Dermis microvascular lymphatic vessel endothelial cell (primary cell): Measurements from ENCODE around the gene RAB7A. TPM values are rescaled to one million over a fixed set of nuclear protein-coding genes. Genes with fewer than 3 reads are reported as not detected.

Source experiments
- DNase-seq, 2 donors: peaks; one replicate each; pipeline versions ENCODE4 v3.0.0 to v3.0.0-alpha.2; 2010; ENCODE audit warnings: low read depth in 2 of 2
- total RNA-seq: library from RNA; depleted of rRNA; stranded (reverse); fragments of >200 nt; gene quantifications from 2 replicates; pipeline ENCODE4 v1.2.1, GENCODE V29; 2014

Gene RAB7A
- total RNA-seq, 1 donor from 2014 or later: 31.8 TPM

GRCh38 chr3:128848936-128849335 is 123.0 kb downstream of the RAB7A start:
- DNase-seq: no peak

- no peak for DNase-seq
Observed at GRCh38 chr3:128849911-128850455, 124.0 kb downstream of the RAB7A start.

- DNase-seq: no peak
Observed at GRCh38 chr3:128850544-128850943, 124.6 kb downstream of the RAB7A start.

- DNase-seq: no peak
Observed at GRCh38 chr3:128851601-128852000, 125.6 kb downstream of the RAB7A start.

GRCh38 chr3:128853826-128854225 is 127.8 kb downstream of the RAB7A start:
- DNase-seq: no peak

- DNase-seq: peak in 1 of 2 donors; percentile 41
Observed at GRCh38 chr3:128854475-128854874, 128.5 kb downstream of the RAB7A start.

- no peak for DNase-seq
Observed at GRCh38 chr3:128855569-128855968, 129.6 kb downstream of the RAB7A start.

- no peak for DNase-seq
Observed at GRCh38 chr3:128858167-128858566, 132.2 kb downstream of the RAB7A start.

GRCh38 chr3:128859630-128860029 is 133.6 kb downstream of the RAB7A start:
- DNase-seq: peak in 1 of 2 donors; percentile 15

GRCh38 chr3:128861491-128861890 is 135.5 kb downstream of the RAB7A start:
- DNase-seq: no peak

- DNase-seq: no peak
Observed at GRCh38 chr3:128863560-128863959, 137.6 kb downstream of the RAB7A start.

Other genes starting within 250 kb of the RAB7A start
- gene GATA2, start 233.0 kb upstream of the RAB7A start, total RNA-seq: 6.7 and 14.7 TPM in 2 replicates
- 378 and 477 TPM in 2 replicates for gene RPN1, start 75.4 kb upstream of the RAB7A start, total RNA-seq
- 32.2 and 32.7 TPM in 2 replicates for gene ACAD9, start 153.4 kb downstream of the RAB7A start, total RNA-seq